ENCODE measurements around the gene SV2B.

Gene SV2B

DNA sequence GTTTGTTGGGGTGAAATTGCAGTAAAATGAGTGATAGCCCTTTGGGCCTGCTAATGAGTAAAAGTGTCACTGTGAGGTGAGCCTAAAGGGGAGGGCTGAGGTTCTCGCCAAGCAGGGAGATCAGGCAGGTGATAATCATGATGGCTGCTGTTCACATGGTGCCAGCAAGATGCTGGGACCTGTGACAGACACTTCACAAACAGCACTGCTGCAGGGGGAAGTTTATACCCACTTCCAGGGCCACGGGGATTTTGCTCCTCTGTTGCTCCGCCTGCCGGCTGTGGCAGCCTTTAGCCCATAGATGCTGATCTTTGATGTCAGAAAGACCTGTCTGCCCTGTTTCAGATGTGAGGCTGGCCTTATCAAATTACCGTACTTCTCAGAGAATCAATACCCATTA lies 96.7 kb downstream of the SV2B start:
- no peak for DNase-seq

DNA sequence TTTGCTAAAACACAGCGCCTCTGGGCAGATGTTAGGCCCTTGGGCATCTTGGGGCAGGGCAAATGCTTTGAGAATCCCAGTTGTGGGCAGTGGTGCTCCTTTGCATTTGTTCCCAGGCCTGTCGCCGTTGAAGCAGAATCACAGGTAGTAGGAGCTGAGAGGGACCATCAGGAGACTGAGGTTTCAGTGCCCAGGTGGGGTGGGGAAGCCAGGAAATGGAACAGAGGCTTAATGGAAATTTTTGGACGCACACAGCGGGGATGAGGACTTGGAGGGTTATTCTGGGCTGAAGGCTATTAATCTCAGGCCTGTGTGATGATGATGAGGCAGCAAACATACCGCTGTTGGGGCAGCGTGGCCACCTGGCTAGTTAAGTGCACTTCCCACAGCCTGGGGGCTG lies 99.5 kb downstream of the SV2B start:
- no peak for DNase-seq

DNA sequence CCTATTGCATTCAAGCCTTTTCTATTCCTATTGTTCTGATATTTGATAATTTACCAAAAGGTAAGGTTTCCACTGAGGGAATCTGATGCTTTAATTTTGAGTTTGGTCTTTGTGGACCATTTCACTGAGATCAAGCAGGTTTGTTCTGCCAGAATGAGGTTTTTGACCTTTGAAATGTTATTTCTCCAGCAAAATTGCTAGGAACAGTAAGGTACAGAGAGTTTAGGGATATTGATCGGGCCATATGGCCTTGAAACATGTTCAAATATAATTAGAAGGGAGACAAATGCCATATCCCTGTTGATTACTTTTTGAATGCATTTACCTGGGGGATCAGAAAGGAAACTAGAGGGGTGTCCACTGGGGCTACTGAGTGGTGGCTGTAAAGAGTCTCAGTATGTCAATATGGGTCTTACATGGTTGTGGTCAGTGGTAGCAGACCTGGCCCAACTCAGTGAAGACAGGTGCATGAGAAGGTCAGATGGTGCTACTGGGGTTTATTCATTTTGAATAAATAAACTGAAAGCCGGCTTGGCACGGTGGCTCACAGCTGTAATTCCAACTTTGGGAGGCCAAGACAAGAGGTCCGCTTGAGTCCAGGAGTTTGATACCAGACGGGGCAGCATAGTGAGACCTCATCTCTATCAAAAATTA lies 100.2 kb downstream of the SV2B start:
- DNase-seq = no peak

- DNase-seq = no peak
Measured at GRCh38 chr15:91202510-91203102, 102.5 kb downstream of the SV2B start.

DNA sequence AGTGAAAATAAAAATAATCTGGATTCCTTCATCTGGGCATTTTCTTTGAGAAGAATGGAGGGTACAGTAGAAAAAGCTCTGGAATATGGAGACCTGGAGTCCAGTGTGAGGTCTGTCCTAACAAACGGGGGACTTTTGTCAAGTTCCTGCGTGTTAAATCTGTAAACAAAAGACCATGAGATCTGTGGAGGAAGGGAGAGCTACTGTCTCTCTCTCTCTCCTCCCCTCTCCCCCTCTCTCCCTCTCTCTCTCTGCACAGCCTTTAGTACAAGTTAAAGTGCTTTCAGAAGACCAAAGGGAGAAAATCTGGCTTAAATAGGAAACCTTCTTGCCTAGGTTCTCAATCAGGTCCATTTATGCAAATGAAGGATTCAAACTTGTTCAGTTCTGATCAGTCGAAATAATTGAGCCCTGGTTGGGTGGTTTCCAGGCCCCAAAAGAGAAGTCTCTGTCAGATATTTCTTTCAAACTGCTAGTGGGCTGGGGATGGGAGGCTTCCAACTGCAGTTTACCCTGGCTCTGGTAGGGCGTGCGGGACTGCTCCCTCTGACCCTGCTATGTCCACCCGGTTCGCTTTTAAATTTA lies 103.7 kb downstream of the SV2B start:
- DNase-seq = no peak

DNA sequence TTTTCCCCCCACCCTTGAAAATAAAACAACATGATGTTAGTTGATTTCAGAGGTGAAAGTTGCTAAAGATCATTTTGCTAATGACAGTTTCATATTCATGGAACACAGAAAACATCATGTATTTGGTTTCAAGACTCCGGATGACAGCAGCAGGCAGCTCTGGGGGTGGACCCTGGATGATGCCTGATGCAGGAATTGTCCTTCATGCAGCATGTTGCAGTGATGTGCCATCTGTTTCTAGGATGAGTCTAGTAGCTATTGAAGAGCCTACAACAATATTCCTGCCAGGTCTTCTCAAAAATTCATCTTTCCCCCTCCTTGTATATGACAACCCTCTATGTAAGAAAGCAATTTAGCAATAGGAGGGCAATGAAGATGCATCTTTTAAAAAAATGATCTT lies 108.3 kb downstream of the SV2B start:
- DNase-seq = no peak

DNA sequence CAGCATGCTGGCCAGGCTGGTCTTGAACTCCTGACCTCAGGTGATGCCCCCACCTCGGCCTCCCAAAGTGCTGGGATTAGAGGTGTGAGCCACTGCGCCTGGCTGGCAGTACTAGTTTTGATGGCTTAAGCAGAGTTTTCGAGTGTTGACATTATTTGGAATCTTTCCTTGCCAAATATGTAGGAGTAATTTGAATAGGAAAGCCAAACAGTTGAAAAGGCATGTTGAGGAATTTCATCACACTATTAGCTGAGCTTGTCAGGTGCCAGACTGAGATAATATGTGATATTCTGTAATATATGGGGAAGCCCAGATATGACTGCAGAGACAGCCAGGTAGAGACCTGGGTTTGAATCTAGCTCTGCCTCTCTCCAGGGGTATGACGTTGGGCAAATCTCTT lies 109.3 kb downstream of the SV2B start:
- no peak for DNase-seq

DNA sequence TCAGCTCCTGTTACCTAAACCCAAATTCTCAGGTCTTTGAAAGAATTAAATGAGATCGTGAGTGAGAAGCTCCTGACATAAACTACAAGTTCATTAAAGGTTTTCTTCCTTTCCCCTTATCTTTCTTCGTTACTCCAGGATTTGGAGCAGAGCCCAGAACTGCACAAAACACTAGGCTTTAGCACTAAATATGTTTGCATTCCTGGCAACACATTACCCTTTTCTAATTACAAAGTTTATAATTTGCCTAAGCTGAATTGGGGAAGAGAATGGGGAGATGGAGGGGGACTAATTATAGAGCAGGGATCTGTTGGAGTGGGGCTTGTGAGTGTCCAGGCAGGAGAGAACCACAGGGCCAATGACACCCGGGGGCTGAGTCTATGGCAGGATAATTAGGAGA lies 109.7 kb downstream of the SV2B start:
- no peak for DNase-seq

DNA sequence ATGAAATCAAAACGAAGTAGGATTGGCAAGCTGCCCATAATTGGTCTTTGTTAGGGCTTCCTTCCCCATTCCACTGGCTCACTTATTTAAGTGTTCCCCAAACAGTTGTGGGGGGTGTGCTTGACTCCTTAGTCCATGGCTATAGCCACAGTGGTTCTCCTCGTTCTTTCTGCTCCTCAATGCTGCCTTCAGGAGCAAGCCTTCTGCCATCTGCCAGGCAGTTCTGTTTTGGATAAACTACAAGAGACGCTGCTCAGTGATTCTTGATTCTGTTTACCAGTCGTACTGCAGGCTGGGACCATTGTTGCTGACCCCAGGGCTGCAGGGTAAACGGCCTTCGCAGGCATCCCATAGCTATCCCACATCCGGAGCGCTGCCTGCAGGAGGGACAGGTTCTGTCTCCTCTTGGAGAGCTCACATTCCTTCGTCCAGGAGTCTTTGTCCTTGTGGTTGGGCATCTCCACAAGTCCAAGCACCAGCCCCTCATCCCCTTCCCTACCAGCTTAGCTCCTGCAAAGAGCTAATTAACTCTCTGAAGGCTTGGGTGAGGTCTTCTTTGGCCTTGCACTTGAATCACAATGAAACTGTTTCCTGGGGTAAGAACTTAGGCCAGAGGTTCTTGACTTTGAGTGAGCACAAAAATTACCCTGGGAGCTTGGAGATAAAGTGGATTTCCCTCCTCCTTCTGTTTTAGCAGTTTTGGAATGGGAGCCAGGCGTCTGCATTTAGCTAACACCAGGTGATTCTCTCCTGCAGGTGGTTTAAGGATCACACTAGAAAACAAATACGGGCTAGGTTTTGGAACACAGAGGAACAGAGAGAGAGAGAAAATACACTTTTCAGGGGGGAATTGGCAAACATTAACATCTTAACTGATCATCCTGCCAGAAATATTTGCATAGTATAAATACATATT lies 114.9 kb downstream of the SV2B start:
- DNase-seq = no peak

DNA sequence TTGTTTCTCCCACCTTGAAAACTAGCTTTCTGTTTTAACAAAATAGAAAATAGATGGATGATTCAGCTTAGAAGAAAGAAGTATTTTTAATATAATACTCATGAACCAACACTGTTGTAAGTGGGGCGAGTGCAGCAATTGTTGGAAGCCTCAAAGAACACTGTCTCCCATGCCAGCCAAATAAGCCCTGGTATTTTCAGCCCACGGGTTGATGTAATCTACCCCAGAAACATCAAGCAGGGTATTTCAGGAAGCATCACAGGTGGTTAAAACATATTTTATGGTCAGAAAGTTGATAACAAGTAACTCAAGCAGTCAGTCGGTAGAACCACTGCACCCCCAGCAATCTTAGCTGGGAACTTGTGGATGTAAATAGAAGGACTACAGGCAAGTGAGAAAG lies 115.9 kb downstream of the SV2B start:
- DNase-seq = no peak

DNA sequence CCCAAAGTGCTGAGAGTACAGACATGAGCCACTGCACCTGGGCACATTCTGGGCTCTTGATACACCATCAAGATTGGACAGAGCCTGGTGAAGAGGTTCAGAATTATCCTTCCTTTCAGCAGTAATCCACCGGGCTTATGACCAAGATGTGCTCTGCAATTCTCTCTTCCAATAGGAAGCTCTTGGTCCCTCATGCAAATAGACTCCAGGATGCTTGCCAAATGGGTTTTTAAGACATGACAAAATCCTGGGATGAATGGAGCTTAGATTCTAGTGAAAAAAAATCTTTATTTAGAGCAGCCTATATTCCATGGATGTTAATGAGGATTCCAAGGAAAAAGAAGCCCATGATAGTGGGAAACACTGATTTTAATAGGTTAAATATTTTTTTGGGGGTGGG lies 119.1 kb downstream of the SV2B start:
- DNase-seq = no peak

DNA sequence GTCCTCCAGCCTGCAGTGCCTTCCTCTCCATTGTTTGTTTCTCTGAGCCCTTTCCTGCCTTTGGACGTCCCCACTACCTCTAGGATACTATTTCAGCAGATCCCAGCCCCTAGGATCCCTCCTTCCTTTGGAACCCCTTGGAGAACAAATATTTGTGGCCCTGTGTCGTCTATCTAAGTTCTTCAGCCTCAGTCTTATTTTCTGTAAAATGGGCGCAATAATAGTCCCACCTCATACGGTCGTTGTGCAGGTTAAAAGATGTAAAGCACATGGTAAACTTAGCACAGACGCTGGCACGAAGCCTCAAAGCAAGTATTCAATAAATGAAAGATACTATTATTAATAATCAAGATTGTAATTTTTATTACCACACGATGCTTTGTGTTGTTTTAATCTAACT lies 122.0 kb downstream of the SV2B start:
- no peak for DNase-seq

DNA sequence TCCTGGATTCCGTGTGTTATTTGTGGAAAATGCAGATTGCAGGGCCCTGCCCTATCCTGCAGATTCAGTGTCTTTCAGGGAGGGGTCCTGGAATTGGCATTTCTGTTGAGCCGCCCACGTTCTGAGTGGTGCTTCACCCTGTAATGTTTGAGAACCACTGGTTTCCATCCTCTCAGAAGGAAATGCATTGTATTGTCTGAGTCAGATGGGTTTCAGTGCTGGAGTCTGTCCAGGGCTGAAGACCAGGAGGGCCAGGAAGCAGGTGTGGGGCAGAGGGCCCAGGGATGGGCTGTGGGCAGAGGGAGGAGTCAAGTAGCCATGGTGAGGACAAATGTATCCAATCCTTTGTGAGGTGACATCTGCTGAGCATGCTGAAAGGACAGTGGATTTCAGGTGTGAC lies 123.8 kb downstream of the SV2B start:
- DNase-seq = no peak

DNA sequence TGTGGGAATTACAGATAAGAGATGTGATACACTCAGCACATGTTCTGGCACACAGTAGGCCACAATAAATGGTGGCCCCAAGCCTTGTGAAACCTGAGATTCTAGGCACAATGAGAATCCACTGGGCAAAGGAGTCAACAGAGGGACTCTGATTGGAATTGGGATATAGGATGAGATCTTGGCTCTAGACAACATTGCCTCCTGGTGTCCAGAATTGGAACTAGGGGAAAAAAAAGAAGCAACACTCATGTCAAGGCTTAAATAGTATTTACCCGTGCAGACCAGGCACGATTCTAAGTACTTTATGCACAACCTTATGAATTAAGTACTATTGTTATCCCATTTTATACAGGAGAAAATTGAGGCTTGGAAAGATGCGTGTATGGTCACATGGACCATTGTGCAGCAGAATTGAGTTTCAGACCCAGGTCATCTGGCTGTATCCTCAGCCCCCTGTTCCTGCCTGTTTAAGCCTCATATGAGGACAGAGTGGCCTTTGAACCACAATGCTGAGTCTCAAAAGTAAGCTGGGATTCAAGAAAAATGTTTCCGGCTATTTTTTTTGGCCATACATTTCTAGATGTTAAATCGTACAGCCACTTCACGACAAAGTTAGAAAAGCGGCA lies 124.8 kb downstream of the SV2B start:
- no peak for DNase-seq

DNA sequence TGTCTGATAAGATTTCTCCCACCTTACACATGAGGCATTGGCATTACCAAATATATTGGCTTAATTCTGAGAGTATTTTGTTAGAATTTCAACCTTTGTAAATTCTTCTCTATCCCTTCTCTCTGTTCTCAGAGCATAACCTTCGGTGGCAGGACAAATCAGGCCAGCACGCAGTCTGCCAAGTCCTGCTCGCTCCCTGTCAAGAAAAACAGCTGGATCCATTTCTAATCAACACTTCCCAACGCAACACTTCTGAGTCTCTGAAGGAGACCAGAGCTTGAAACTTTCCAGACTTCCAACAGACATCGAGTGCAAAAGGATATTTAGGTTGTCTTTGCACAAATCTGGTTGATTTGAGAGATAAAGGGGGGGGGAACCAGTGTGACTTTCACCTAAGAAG lies 125.7 kb downstream of the SV2B start:
- no peak for DNase-seq

GRCh38 chr15:91227117-91227516 lies 127.1 kb downstream of the SV2B start:
- no peak for DNase-seq

DNA sequence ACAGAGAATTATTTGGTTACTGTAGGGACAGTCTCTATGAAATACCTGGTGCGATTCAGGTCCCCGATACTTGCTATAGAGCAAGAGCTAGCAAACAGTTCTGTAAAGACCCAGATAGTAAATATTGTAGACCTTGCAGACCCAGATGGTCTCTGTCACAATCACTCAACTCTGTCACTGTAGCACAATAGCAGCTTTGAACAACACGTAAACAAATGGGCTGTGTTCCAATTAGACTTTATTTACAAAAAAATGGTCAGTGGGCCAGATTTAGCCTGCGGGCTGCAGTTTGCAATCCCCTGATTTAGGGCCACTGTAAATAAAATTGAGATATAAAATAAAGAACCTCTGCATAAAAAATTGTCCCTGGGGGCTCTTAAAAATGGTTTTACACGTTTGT lies 127.7 kb downstream of the SV2B start:
- DNase-seq = no peak

DNA sequence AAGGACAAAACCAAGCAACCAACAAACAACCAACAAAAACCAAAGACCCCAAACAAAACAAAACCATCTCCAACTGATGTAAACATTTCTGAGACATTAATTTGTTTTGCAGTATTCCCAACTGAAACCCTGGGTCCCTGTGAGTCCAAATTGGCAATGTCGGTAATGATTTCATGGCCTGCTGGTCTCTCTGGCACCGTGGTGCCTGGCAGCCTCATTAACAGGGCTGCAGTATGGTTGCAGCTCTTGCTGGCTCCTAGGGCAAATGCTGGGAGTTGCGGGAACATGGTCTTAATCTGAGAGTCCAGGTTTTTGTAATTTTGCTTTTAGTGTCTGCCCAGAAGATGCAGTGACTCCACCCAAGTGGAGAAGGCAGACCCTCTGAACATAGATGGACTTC lies 128.3 kb downstream of the SV2B start:
- DNase-seq = no peak

DNA sequence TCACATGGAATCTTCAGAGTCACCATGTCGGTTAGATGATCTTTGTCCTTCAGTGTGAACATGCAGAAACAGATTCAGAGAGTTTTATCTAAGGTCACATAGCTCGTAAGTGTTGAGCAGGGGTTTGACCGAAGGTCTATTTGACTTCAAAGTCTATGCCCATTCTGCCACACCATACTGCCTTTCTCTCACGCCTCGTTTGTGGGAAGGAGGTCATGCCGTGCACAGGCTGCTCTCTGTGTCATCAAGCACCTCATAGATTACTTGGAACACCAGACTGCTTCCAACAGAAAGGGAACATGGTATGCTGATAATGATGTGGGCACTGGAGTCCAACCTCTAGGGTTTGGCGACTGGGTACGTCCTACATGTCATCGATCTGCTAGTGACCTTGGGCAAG lies 128.8 kb downstream of the SV2B start:
- no peak for DNase-seq

GRCh38 chr15:91231703-91232102 lies 131.6 kb downstream of the SV2B start:
- no peak for DNase-seq

- no peak for DNase-seq
Measured at GRCh38 chr15:91234759-91235158, 134.7 kb downstream of the SV2B start.

GRCh38 chr15:91235376-91235775 lies 135.3 kb downstream of the SV2B start:
- no peak for DNase-seq

DNA sequence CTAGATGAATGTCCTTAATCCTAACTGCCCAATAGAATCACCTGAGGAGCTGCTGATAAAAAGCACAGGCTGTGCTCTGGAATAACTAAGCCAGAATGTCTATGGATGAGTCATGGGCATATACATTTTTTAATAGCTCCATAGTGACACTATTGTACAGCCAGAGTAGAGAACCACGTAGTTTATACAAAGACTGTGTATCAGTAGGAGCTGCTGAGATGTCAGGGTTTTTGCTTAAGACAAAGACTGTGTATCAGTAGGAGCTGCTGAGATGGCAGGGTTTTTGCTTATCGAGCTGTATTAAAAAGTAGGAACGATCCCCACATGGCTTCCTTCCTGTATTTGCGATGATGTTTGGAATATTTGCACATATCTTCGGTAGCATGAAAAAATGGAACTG lies 137.4 kb downstream of the SV2B start:
- DNase-seq = no peak

Measured in amniotic stem cell (primary cell).